Stimulated activated CD8-positive, alpha-beta memory T cell treated with anti-CD3 and anti-CD28 coated beads, Interleukin-4, amount 100 ng/mL, for 4 hours (primary cell): ENCODE data around the gene GALNT16.
A peak's percentile ranks its signal among the peaks of the same experiment; 100 is the strongest.

Experiments used
- DNase-seq, 2 donors: peaks; one replicate each; pipeline ENCODE4 v3.0.0-alpha.2; 2020; ENCODE audit warnings: low read depth in 2 of 2, low spot score in 1 of 2

Gene GALNT16

GRCh38 chr14:69333791-69334337, 73.9 kb downstream of the GALNT16 start:
- no peak for DNase-seq

GRCh38 chr14:69334576-69334975, 74.6 kb downstream of the GALNT16 start:
- no peak for DNase-seq

- no peak for DNase-seq
Observed at GRCh38 chr14:69335371-69335771, 75.4 kb downstream of the GALNT16 start.

GRCh38 chr14:69337984-69338383, 78.0 kb downstream of the GALNT16 start:
- DNase-seq, result no peak

- DNase-seq, result no peak
Observed at GRCh38 chr14:69339426-69339825, 79.5 kb downstream of the GALNT16 start.

GRCh38 chr14:69342928-69343525, 83.1 kb downstream of the GALNT16 start:
- DNase-seq, result no peak

- no peak for DNase-seq
Observed at GRCh38 chr14:69344171-69344570, 84.2 kb downstream of the GALNT16 start.

GRCh38 chr14:69345402-69345801, 85.4 kb downstream of the GALNT16 start:
- no peak for DNase-seq

- DNase-seq, result no peak
Observed at GRCh38 chr14:69346710-69347109, 86.8 kb downstream of the GALNT16 start.

GRCh38 chr14:69349091-69349777, 89.3 kb downstream of the GALNT16 start:
- DNase-seq, result no peak

GRCh38 chr14:69350892-69351291, 90.9 kb downstream of the GALNT16 start:
- no peak for DNase-seq

GRCh38 chr14:69351385-69351784, 91.4 kb downstream of the GALNT16 start:
- DNase-seq, result no peak

GRCh38 chr14:69351911-69352310, 92.0 kb downstream of the GALNT16 start:
- no peak for DNase-seq

GRCh38 chr14:69353168-69353567, 93.2 kb downstream of the GALNT16 start:
- DNase-seq, result no peak

- peak; percentile 23 to 24 for DNase-seq
Observed at GRCh38 chr14:69354383-69355153, 94.6 kb downstream of the GALNT16 start.

- no peak for DNase-seq
Observed at GRCh38 chr14:69355154-69355597, 95.2 kb downstream of the GALNT16 start.

- DNase-seq, result no peak
Observed at GRCh38 chr14:69355607-69356281, 95.8 kb downstream of the GALNT16 start.

GRCh38 chr14:69356903-69357543, 97.1 kb downstream of the GALNT16 start:
- no peak for DNase-seq

- no peak for DNase-seq
Observed at GRCh38 chr14:69357544-69358200, 97.7 kb downstream of the GALNT16 start.

- no peak for DNase-seq
Observed at GRCh38 chr14:69358233-69358963, 98.4 kb downstream of the GALNT16 start.
